H9 (cell line): ENCODE measurements around the gene ADAM19. TPM values are rescaled to one million over a fixed set of nuclear protein-coding genes. Genes with fewer than 3 reads are reported as not detected.

Experiments
- DNase-seq: peaks from one replicate; pipeline ENCODE4 v3.0.0-alpha.2; 2017
- H2AFZ ChIP-seq: one replicate; pipeline ENCODE4 v1.6.1; 2013; ENCODE audit warnings: mild to moderate bottlenecking, low read length, control low read depth, moderate library complexity
- H2AK5ac ChIP-seq: 2 replicates; pipeline ENCODE4 v1.6.1; 2013; ENCODE audit warnings: low read length, control low read depth, mixed read lengths; ENCODE audit not compliant: insufficient read length
- H2BK120ac ChIP-seq: one replicate; pipeline ENCODE4 v1.6.1; 2013; ENCODE audit warnings: low read depth, mild to moderate bottlenecking, low read length, control low read depth, inconsistent platforms; ENCODE audit not compliant: poor library complexity, severe bottlenecking
- H2BK12ac ChIP-seq: 2 replicates; pipeline ENCODE4 v1.6.1; 2013; ENCODE audit warnings: low read length, control low read depth, mixed read lengths, low read depth; ENCODE audit not compliant: insufficient read length
- H2BK15ac ChIP-seq: 2 replicates; pipeline ENCODE4 v1.6.1; 2013; ENCODE audit warnings: low read depth, low read length, control low read depth
- H2BK20ac ChIP-seq: one replicate; pipeline ENCODE4 v1.6.1; 2013; ENCODE audit warnings: low read depth, mild to moderate bottlenecking, low read length, control low read depth, inconsistent platforms; ENCODE audit not compliant: poor library complexity, severe bottlenecking
- H2BK5ac ChIP-seq: 2 replicates; pipeline ENCODE4 v1.6.1; 2013; ENCODE audit warnings: low read length, control low read depth, mixed read lengths; ENCODE audit not compliant: insufficient read length
- H3K14ac ChIP-seq: 2 replicates; pipeline ENCODE4 v1.6.1; 2013; ENCODE audit warnings: low read length, control low read depth; ENCODE audit not compliant: insufficient read depth
- H3K18ac ChIP-seq: 2 replicates; pipeline ENCODE4 v1.6.1; 2013; ENCODE audit warnings: low read depth, mild to moderate bottlenecking, mixed read lengths, low read length, control low read depth; ENCODE audit not compliant: insufficient read length
- H3K23ac ChIP-seq: 2 replicates; pipeline ENCODE4 v1.6.1; 2013; ENCODE audit warnings: low read length, control low read depth, mixed read lengths, low read depth; ENCODE audit not compliant: insufficient read length
- H3K23me2 ChIP-seq: 2 replicates; pipeline ENCODE4 v1.6.1; 2013; ENCODE audit warnings: low read depth, mild to moderate bottlenecking, mixed read lengths, low read length, control low read depth; ENCODE audit not compliant: insufficient read length, poor library complexity, severe bottlenecking
- H3K27ac ChIP-seq: 2 replicates; pipeline ENCODE4 v1.5.1; 2013; ENCODE audit warnings: low read length, control low read depth, mixed read lengths, low read depth; ENCODE audit not compliant: insufficient read length
- H3K27me3 ChIP-seq: 2 replicates; pipeline ENCODE4 v1.6.1; 2013; ENCODE audit warnings: low read length, control low read depth, inconsistent platforms; ENCODE audit not compliant: insufficient read depth
- H3K4ac ChIP-seq: 2 replicates; pipeline ENCODE4 v1.6.1; 2013; ENCODE audit warnings: low read depth, mild to moderate bottlenecking, control low read depth, inconsistent platforms, low read length, moderate library complexity
- H3K4me1 ChIP-seq: 2 replicates; pipeline ENCODE4 v1.6.1; 2013; ENCODE audit warnings: low read length, control low read depth, inconsistent platforms; ENCODE audit not compliant: insufficient read depth
- H3K4me2 ChIP-seq: 2 replicates; pipeline ENCODE4 v1.6.1; 2013; ENCODE audit warnings: low read length, control low read depth, mixed read lengths; ENCODE audit not compliant: insufficient read length, insufficient read depth
- H3K56ac ChIP-seq: 2 replicates; pipeline ENCODE4 v1.6.1; 2013; ENCODE audit warnings: low read depth, mild to moderate bottlenecking, mixed read lengths, low read length, control low read depth; ENCODE audit not compliant: insufficient read length
- H3K79me1 ChIP-seq: 2 replicates; pipeline ENCODE4 v1.6.1; 2013; ENCODE audit warnings: low read depth, mild to moderate bottlenecking, moderate library complexity, low read length, control low read depth, inconsistent platforms; ENCODE audit not compliant: insufficient read depth, poor library complexity, severe bottlenecking
- H3K79me2 ChIP-seq: 2 replicates; pipeline ENCODE4 v1.6.1; 2013; ENCODE audit warnings: low read length, control low read depth, inconsistent platforms; ENCODE audit not compliant: insufficient read depth
- H3K9ac ChIP-seq: 2 replicates; pipeline ENCODE4 v1.6.1; 2013; ENCODE audit warnings: low read length, control low read depth, mixed read lengths; ENCODE audit not compliant: insufficient read length; ENCODE audit errors: extremely low read depth
- H3K9me3 ChIP-seq: one replicate; pipeline ENCODE4 v1.6.1; 2013; ENCODE audit warnings: low read depth, low read length, inconsistent platforms; ENCODE audit not compliant: control insufficient read depth
- H3T11ph ChIP-seq: one replicate; pipeline ENCODE4 v1.6.1; 2013; ENCODE audit warnings: mild to moderate bottlenecking, low read length, control low read depth, inconsistent platforms
- H4K20me1 ChIP-seq: one replicate; pipeline ENCODE4 v1.6.1; 2013; ENCODE audit not compliant: control insufficient read depth, insufficient read length, insufficient read depth
- H4K5ac ChIP-seq: 2 replicates; pipeline ENCODE4 v1.6.1; 2013; ENCODE audit warnings: low read depth, mild to moderate bottlenecking, mixed read lengths, low read length, control low read depth; ENCODE audit not compliant: insufficient read length
- H4K8ac ChIP-seq: replicated peaks from 2 replicates; pipeline ENCODE4 v1.6.1; 2013; ENCODE audit warnings: low read length, control low read depth, mixed read lengths, low read depth; ENCODE audit not compliant: insufficient read length
- H4K91ac ChIP-seq: 2 replicates; pipeline ENCODE4 v1.6.1; 2013; ENCODE audit warnings: low read depth, mild to moderate bottlenecking, moderate library complexity, mixed read lengths, low read length, control low read depth; ENCODE audit not compliant: insufficient read length
- H3K27ac Mint-ChIP-seq, 3 experiments: 2 replicates in 2 of 3; 3 replicates in 1 of 3; pipeline ENCODE4 v1.8.0; 2020 to 2021; ENCODE audit warnings: mixed read lengths in 3 of 3, mild to moderate bottlenecking in 1 of 3, moderate library complexity in 1 of 3
- H3K27me3 Mint-ChIP-seq: 2 replicates; pipeline ENCODE4 v1.8.0; 2021; ENCODE audit warnings: low read depth, mild to moderate bottlenecking, moderate library complexity, mixed read lengths
- H3K36me3 Mint-ChIP-seq, 3 experiments: 2 replicates in 2 of 3; 3 replicates in 1 of 3; pipeline ENCODE4 v1.8.0; 2020 to 2021; ENCODE audit warnings: low read depth in 3 of 3, mixed read lengths in 3 of 3; ENCODE audit not compliant: insufficient read depth in 1 of 3
- H3K4me1 Mint-ChIP-seq, 2 experiments: 2 replicates each; pipeline ENCODE4 v1.8.0; 2020; ENCODE audit warnings: mixed read lengths in 2 of 2
- H3K4me3 Mint-ChIP-seq, 2 experiments: 2 replicates in 1 of 2; 3 replicates in 1 of 2; pipeline ENCODE4 v1.8.0; 2020 to 2021; ENCODE audit warnings: mild to moderate bottlenecking in 2 of 2, mixed read lengths in 2 of 2, moderate library complexity in 1 of 2
- H3K9me3 Mint-ChIP-seq, 2 experiments: 2 replicates in 1 of 2; 3 replicates in 1 of 2; pipeline ENCODE4 v1.8.0; 2020; ENCODE audit warnings: mild to moderate bottlenecking in 2 of 2, mixed read lengths in 2 of 2, moderate library complexity in 1 of 2
- CTCF ChIP-seq: fragments of 200-600 bp; sonication (generic); conservative IDR thresholded peaks from 3 replicates; pipeline ENCODE4 v1.8.0; 2021; ENCODE audit warnings: antibody characterized with exemption, mild to moderate bottlenecking
- WGBS: extraction: QIAGEN DNeasy Blood & Tissue Kit; methylation state at CpG from one replicate; pipeline ENCODE4 v1.1.7; 2013; ENCODE audit warnings: missing lambda C conversion rate, low lambda C conversion rate, mixed read lengths; ENCODE audit not compliant: insufficient read length; ENCODE audit errors: extremely low coverage; 5-methylcytosine and 5-hydroxymethylcytosine counted together
- total RNA-seq: library from RNA; stranded (reverse); gene quantifications from 2 replicates; pipeline ENCODE4 v1.2.1, GENCODE V29; 2021

ADAM19 gene
- total RNA-seq, 1 experiment from 2014 or later, result 9.9 TPM

- H3K27ac Mint-ChIP-seq, result no peak overlapping the region
- Histone ChIP-seq H3K9ac (no peak overlapping the region), H4K20me1 (no peaks in the 10 kb centered on the region), H3K4me2 (no peak overlapping the region), H2BK15ac (no peak overlapping the region), H3K79me1 (no peaks in the 10 kb centered on the region), H3K27me3 (no peaks in the 10 kb centered on the region), H3K23ac (no peak overlapping the region), H2BK120ac (no peak overlapping the region), H2BK5ac (no peak overlapping the region), H4K8ac (no peak overlapping the region), H3K27ac (no peak overlapping the region), H3K56ac (no peak overlapping the region), H4K5ac (no peak overlapping the region), H3K4ac (no peak overlapping the region), H3K18ac (no peak overlapping the region), H2BK12ac (no peak overlapping the region), H3K4me1 (no peaks in the 10 kb centered on the region), H2AFZ (no peak overlapping the region), H2BK20ac (no peak overlapping the region), H3T11ph (no peak overlapping the region), H3K23me2 (no peaks in the 10 kb centered on the region), H3K79me2 (no peaks in the 10 kb centered on the region), H3K14ac (no peak overlapping the region), H2AK5ac (no peak overlapping the region), H3K9me3 (no peaks in the 10 kb centered on the region), H4K91ac (no peak overlapping the region)
- DNase-seq, result no peak
- H3K27me3 Mint-ChIP-seq, result no peaks in the 10 kb centered on the region
- H3K4me1 Mint-ChIP-seq, result peaks cover 13 to 16% of the 10 kb centered on the region in 2 experiments
- TF ChIP-seq CTCF, result no peak
- no peak overlapping the region for H3K4me3 Mint-ChIP-seq
- no CpG with 5 or more reads among the region's 4 CpGs for WGBS
- no peaks in the 10 kb centered on the region for H3K9me3 Mint-ChIP-seq
- H3K36me3 Mint-ChIP-seq, result peaks cover 8 to 18% (median 14%) of the 10 kb centered on the region in 3 experiments; a peak in 5 of 7 replicates
These were observed 7.4 kb downstream of the ADAM19 start for GRCh38 chr5:157568222-157568621.
